Raji (cell line): ENCODE data around the gene QRICH1.
A peak's percentile ranks its signal among the peaks of the same experiment; 100 is the strongest.

Source experiments
- POLR2A ChIP-seq: IDR thresholded peaks from 2 replicates; pipeline ENCODE4 v1.6.1; 2011; ENCODE audit warnings: low read depth, low read length, control low read depth; ENCODE audit not compliant: insufficient read depth

QRICH1 gene

GRCh38 chr3:49122886-49123545 lies 29.1 kb upstream of the QRICH1 start:
- TF ChIP-seq POLR2A, result no peak

GRCh38 chr3:49122451-49122850 lies 28.6 kb upstream of the QRICH1 start:
- no peak for TF ChIP-seq POLR2A

GRCh38 chr3:49122022-49122421 lies 28.2 kb upstream of the QRICH1 start:
- TF ChIP-seq POLR2A, result no peak

- no peak for TF ChIP-seq POLR2A
Measured at GRCh38 chr3:49121132-49121736, 27.4 kb upstream of the QRICH1 start.

- TF ChIP-seq POLR2A, result peak; percentile 93
Measured at GRCh38 chr3:49120438-49121131, 26.7 kb upstream of the QRICH1 start, which contains the start of gene USP19. TSS of gene USP19 (minus strand) at chr3:49120823. CDS start at chr3:49119145, 1,678 bp downstream.

GRCh38 chr3:49120096-49120437 lies 26.2 kb upstream of the QRICH1 start:
- TF ChIP-seq POLR2A, result no peak

GRCh38 chr3:49119439-49119838 lies 25.6 kb upstream of the QRICH1 start:
- no peak for TF ChIP-seq POLR2A

GRCh38 chr3:49119036-49119435 lies 25.2 kb upstream of the QRICH1 start:
- no peak for TF ChIP-seq POLR2A

- TF ChIP-seq POLR2A, result no peak
Measured at GRCh38 chr3:49112262-49112661, 18.4 kb upstream of the QRICH1 start.

GRCh38 chr3:49111347-49111746 lies 17.5 kb upstream of the QRICH1 start:
- no peak for TF ChIP-seq POLR2A

GRCh38 chr3:49110780-49111179 lies 16.9 kb upstream of the QRICH1 start:
- TF ChIP-seq POLR2A, result no peak

- TF ChIP-seq POLR2A, result no peak
Measured at GRCh38 chr3:49108346-49108745, 14.5 kb upstream of the QRICH1 start.

- TF ChIP-seq POLR2A, result peak; percentile 81
Measured at GRCh38 chr3:49104427-49105291, 10.8 kb upstream of the QRICH1 start, which contains the start of gene QARS1. TSS of gene QARS1 (minus strand) at chr3:49104757. CDS start at chr3:49104733, 24 bp downstream.

- TF ChIP-seq POLR2A, result no peak
Measured at GRCh38 chr3:49104052-49104426, 10.2 kb upstream of the QRICH1 start.

GRCh38 chr3:49100046-49100615 lies 6.3 kb upstream of the QRICH1 start:
- TF ChIP-seq POLR2A, result no peak

- TF ChIP-seq POLR2A, result no peak
Measured at GRCh38 chr3:49098910-49099630, 5.2 kb upstream of the QRICH1 start.
